CD4-positive, alpha-beta T cell treated with Interleukin-15 for 1 hour (primary cell): ENCODE measurements around the gene JARID2.
"Not testable (repeated sequence)": the region's sequence is repeated elsewhere in the genome, so short reads cannot be mapped to it uniquely, and the experiment has no call there.

Source experiments
- DNase-seq: peaks from one replicate; pipeline ENCODE4 v3.0.0-alpha.2; 2020

Gene JARID2

DNA sequence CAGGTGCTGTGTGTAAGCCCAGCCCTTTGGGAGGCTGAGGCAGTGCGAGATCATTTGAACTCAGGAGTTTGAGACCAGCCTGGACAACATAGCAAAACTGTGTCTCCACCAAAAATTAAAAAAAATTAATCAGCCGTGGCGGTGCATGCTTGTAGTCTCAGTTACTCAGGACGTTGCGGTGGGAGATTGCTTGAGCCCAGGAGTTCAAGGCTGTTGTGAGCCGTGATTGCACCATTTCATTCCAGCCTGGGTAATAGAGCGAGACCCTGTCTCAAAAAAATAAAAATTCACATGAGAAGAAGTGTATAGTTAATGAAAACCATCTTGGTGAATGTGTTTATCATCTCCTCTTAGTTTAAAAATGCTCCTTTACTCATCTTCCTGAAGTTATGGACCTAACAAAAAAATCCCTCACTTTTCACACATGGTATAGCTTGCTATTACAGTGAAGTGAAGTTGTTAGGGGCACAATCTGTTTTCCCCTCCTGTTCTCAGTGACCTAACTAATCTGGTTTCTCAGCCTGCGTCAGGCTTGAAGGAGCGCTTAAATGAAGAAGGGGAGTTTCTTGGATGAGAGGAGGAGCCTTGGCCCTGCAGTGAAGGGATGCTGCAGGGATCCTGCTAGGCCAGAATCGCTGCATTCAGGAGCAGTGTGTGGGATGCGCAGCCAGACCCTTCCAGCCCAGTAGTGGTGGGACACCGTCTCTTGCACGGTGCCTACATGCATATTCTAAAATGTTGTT lies 45.3 kb downstream of the JARID2 start:
- no peak for DNase-seq

DNA sequence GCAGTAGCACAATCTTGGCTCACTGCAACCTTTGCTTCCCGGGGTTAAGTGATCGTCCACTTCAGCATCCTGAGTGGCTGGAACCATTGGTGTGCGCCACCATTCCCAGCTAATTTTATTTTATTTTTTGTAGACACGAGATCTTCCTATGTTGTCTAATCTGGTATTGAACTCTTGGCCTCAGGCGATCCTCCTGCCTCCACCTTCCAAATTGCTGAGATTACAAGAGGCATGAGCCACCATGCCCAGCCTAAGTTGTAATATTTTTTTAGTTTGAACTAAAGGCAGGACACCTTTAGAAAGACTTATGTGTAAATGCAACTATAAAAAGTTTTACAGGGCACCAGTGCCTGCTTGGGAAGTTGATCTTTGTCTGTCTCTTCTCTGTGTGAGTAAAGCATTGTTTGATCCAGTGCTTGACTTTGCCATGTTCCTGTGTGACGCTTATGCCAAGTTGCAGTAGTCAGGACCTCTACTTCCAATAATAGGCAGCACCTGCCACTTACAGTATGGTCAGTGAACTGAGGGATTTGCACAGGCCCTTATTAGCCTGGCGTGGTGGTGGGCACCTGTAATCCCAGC lies 46.9 kb downstream of the JARID2 start:
- no peak for DNase-seq

GRCh38 chr6:15293674-15294073 lies 47.8 kb downstream of the JARID2 start:
- no peak for DNase-seq

DNA sequence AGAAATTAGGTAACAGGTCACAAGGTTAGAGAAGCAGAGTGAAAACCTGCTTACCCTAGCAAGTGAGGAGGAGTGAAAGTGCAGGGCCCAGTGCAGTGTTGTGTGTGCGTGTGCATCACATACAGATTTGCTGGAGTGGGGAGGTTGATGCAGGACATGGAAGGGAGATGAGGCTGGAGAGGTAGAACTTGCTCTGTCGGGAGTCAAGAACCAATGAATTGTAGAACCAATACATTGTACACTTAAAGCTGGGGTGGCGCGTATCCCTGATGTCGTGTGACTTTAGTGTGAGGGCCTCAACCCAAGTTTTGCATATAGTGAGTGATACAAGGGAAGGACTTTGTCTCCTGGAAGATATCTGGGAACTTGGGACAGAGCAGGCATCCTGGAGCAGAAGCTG lies 48.6 kb downstream of the JARID2 start:
- no peak for DNase-seq

GRCh38 chr6:15296249-15296648 lies 50.4 kb downstream of the JARID2 start:
- no peak for DNase-seq

- no peak for DNase-seq
Measured at GRCh38 chr6:15296735-15297134, 50.9 kb downstream of the JARID2 start.

GRCh38 chr6:15297167-15297566 lies 51.3 kb downstream of the JARID2 start:
- DNase-seq: not testable (repeated sequence)

GRCh38 chr6:15297895-15298590 lies 52.2 kb downstream of the JARID2 start:
- no peak for DNase-seq

DNA sequence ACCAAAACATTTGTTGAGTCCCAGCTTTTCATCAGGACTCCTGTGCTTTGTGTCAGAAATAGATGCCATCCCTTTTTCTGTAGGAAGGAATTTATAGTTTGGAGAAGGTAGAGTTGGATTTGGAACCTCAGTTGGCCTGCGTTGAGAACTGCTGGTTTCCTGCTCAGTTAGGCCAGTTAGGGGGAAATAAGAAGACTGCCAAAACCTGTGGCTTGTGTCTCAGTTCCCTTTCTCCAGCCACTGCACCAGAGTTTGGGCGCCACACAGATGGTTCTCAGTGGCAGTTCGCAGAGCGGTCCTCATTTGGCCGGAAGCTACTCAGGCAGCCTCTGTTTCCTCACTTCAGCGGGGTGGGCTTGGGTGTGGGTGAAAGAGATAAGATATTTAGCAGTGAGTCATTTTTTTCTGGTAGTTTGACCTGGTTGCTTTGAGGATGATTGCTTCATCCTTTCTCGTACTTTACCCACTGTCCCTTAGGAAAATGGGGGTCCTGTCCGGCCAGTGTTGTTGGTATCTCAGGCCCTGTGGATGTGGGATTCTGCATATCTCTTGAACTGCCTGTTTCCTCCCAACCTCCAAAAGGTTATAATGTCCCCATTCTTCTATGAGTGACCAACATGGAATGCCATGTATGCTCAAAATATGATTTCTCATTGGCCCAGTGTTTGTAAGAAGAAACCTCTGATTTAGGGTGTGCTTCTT lies 53.7 kb downstream of the JARID2 start:
- DNase-seq: peak; percentile 74

DNA sequence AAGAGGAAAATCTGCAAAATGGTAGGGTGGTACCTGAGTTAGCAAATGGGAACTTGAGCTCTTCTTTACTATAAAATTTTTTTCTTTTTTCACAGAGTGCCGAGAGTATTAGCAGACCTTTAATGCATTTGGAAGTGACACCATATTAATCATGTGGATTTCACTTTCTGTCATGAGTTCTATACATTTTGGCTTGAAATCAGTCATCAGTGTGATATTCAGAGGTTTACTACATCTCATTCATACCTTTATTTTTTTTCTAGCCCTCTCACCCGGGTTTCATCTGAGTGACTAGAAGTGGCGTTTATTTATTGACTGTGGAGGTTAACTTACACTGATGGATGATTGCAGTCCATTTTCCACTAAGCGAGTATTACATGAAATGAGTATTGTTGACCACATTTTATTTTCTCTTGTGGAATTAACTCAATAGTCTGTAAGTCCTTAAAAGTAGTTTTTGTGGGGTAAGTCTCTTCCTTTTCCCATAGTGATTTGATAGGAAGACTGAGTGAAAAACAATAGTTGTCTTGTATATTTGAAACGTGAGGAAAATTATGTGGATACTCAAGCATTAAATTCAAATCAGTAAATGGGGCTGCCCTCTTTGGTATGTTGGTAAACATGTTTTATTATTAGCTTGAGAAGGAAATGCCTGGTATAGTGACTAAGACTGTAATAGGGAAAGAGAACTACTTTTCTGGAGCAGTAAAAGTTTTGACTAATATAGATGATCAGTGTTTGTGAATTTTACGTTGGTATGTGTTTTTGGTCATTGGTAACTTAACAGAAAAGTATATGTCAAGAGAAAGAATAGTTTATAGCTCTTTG lies 55.5 kb downstream of the JARID2 start:
- no peak for DNase-seq

DNA sequence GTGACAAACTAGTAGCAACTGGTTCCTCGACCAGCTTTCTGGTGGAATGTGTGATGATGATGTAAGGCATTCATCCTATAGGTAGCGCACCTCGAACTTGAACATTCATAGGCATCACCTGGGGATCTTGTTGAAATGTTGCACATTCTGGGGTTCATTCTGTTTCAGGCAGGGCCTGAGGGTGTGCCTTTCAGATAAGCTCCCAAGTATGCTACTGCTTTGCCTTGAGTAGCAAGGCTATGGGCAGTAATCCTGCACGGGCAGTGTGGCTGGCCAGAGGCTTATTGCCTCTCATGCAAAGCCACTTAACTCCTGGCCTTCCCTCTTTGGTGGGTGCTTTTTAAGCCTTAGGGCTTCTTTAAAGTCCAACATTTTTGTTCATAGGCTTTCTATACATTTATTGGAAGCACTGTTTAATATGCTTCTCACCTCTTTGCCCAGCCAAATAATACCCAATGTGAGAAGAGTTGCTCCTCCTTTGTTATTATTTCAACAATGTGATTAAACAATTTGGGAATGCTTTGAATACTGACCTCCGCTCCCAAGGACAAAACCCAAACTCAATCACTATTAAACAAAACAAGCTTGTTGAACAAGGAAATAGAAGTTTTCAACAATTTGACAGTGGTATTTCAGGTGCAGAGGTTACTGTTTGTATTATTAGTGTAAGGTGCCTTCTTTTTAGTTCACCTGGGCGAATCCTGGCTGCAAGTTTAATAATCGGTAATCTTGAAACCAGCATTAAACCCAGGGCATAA lies 57.5 kb downstream of the JARID2 start:
- DNase-seq: no peak

DNA sequence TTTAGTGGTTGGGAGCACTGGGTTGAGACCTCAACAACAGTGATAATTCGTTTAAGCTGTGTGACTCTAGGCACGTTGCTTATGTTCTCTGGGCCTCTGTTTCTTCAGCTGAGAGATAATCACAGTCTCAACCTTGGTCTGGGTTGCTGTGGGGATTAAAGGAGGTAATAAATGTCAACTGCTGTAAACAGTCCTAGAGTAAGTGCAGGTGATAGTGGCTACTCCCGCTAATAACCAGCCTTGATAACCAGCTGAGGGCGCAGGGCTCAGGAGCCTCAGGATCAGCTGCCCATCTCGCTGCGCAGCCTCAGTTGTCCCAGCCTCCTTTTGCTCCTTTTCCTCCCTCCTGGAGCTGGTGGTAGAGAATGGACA lies 58.0 kb downstream of the JARID2 start:
- no peak for DNase-seq

GRCh38 chr6:15304337-15305042 lies 58.6 kb downstream of the JARID2 start:
- no peak for DNase-seq

GRCh38 chr6:15305496-15305895 lies 59.6 kb downstream of the JARID2 start:
- DNase-seq: no peak

DNA sequence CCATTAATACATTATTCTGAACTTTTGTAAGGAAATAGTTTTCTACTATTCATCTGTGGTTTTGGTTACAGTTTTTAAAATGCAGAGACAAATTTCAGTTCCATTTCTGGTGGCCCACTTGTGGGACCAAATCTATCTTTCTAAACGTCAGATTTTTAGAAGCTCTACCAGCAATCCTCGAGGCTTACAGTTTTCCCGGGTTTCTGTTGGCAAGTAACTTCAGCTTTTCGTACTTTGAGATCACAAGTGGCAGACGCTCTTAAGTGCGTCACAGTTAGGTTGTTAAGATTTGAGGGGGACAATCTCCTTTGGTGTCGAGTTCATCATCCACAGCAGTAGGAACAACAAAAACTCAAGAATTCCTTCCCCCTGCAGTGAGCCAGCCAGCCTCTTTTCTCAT lies 60.0 kb downstream of the JARID2 start:
- DNase-seq: no peak

DNA sequence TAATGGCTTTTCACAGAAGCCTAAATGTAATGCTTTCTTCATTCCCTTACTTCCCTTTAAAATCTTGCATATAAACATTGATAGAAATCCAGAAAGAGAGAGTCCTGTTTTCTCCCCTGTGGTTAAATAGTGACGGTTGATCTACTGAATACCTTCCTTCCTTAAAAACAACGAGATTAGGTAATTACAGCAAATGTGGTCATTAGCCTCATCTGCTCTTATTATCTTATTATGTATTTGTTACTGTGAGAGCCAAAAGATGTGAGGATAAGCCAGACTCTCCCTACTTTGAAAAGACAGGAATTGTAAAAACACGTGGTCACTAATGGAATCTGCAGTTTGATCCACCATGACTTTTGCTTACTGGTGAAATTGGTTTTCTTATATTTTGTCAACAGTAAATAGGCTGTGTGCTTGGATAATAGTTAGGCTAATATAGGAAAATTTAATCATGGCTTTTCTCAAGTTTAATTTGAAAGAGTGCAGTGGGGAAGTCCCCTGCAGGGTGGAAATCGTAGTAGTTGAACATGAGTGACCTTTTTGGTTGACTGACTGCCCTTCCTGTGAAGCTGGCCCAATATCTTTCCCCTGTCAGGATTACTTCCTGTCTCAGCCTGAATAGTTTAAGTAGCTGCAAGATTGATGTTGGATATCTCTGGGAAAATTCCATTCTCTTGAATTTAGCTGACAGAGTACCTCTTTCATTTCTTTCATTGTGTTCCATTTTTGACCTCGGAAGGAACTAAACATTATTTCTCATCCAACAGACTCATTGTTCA lies 62.8 kb downstream of the JARID2 start:
- no peak for DNase-seq

GRCh38 chr6:15309611-15310283 lies 63.9 kb downstream of the JARID2 start:
- no peak for DNase-seq

GRCh38 chr6:15310680-15311079 lies 64.8 kb downstream of the JARID2 start:
- no peak for DNase-seq

DNA sequence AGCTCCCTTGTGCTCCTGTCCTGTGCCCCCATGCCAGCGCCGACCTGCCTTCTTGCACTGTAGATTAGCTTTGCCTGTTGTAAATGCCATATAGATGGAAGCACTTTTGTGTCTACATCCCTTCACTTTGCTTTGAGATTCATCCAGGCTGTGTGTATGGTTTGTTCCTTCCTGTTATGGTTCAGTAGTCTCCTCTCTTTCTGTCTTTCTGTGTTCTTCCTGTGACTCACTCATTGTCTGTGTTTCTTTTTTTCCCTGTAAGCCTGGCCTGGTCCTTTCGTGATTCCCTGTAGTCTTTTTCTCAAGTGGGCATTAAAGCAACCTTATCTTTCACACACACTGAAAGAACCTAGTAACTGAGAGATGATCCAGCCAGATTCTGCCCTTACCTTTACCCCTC lies 66.6 kb downstream of the JARID2 start:
- no peak for DNase-seq

DNA sequence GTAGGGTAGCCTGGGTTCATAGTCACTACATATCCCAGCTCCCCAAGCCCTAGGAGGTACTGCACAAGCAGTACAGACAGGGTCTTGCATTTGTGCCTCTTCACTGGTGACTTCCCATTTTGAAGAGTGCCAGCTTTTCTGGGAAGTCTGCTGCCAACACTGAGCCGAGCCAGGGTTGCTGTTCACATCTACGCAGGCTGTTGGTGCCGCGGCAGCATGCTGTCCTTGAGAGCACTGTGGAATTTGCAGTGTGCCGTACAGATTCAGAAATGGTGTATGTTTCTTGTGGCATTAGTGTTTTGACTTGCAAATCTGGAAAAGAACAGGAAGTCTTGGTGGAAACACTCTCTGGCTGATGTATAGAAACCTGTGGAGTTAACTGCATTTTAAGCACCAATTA lies 67.5 kb downstream of the JARID2 start:
- no peak for DNase-seq
